Breast epithelium (tissue), 3 donors: ENCODE results near the gene SNRPD1.

Source experiments
- POLR2AphosphoS5 ChIP-seq, 3 donors: sonication (generic); formaldehyde crosslinking; IDR thresholded peaks; one replicate each; pipeline ENCODE4 v1.6.1; 2017; ENCODE audit warnings: antibody characterized with exemption in 3 of 3
- TF ChIP-seq, protein P1 (sequence below), 3 donors: fragments of 450-650 bp; IDR thresholded peaks; one replicate each; pipeline ENCODE4 v1.5.1; 2016 to 2017; ENCODE audit warnings: antibody characterized with exemption in 3 of 3, mild to moderate bottlenecking in 3 of 3, moderate library complexity in 3 of 3

DNA sequence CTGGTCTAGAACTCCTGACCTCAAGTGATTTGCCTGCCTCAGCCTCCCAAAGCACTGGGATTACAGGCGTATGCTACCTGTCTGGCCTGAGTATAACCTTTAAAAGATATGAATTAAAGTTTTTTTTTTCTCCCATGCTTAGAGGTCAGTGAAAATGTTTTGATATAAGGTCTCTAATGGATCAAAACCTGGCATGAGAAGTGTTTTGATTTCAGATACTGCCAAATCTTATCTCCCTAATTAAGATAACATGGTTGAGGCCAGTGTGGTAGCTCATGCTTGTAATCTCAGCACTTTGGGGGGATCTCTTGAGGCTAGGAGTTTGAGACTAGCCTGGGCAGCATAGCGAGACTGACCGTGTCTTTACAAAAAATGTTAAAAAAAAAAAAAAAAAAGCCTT is 41.2 kb downstream of the SNRPD1 start:
- TF ChIP-seq, protein P1, sequence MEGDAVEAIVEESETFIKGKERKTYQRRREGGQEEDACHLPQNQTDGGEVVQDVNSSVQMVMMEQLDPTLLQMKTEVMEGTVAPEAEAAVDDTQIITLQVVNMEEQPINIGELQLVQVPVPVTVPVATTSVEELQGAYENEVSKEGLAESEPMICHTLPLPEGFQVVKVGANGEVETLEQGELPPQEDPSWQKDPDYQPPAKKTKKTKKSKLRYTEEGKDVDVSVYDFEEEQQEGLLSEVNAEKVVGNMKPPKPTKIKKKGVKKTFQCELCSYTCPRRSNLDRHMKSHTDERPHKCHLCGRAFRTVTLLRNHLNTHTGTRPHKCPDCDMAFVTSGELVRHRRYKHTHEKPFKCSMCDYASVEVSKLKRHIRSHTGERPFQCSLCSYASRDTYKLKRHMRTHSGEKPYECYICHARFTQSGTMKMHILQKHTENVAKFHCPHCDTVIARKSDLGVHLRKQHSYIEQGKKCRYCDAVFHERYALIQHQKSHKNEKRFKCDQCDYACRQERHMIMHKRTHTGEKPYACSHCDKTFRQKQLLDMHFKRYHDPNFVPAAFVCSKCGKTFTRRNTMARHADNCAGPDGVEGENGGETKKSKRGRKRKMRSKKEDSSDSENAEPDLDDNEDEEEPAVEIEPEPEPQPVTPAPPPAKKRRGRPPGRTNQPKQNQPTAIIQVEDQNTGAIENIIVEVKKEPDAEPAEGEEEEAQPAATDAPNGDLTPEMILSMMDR (IDR thresholded peaks at IDR 0.05) = no peak
- TF ChIP-seq POLR2AphosphoS5 (IDR thresholded peaks at IDR 0.05) = no peak
